HG02938 (cell line): ENCODE results near the gene ARHGAP24.
"Not testable (repeated sequence)": the region's sequence is repeated elsewhere in the genome, so short reads cannot be mapped to it uniquely, and the experiment has no call there.

Source experiments
- ATAC-seq: cut with Tn5 transposase; IDR thresholded peaks from one replicate; pipeline ENCODE4 v1.9.1; 2021; ENCODE audit warnings: mild to moderate bottlenecking, moderate library complexity; ENCODE audit not compliant: unreplicated experiment

Gene ARHGAP24

DNA sequence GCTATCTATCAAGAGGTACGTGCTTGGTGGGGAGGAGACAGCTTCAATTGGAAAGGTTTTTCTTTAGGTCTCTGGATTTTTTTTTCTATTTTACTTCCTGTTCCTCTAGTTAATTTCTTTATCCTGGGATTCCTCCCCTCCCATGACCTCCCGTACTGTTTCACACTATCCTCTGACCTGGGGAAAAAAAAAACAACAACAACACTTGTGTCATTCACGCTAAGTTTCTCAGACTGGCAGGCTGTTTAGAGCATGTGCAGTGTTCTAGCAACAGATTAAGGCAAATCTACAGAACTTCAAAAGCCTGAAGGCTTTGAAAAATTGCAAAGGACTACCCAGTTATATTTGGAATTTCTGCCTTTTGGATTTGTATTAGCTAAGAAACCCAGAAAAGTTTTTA is 358.4 kb downstream of the ARHGAP24 start:
- ATAC-seq: no peak

- ATAC-seq: no peak
Observed at GRCh38 chr4:85834934-85835333, 360.0 kb downstream of the ARHGAP24 start.

GRCh38 chr4:85836588-85837438 is 361.9 kb downstream of the ARHGAP24 start:
- no peak for ATAC-seq

DNA sequence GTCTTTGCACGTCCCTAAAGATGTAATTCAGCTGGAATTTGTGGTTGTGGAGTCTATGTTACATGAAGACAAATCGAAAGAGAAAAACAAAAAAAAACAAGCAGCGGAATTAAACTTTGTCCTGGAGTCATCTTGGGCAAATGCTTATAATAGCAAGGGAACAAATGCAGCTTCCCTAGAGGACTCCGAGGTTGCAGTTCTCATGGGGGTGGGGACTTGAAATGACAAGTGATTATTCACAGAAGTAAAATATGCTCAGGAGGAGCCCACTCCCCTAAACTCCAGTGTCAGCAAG is 362.4 kb downstream of the ARHGAP24 start:
- ATAC-seq: no peak

- ATAC-seq: not testable (repeated sequence)
Observed at GRCh38 chr4:85839981-85840451, 365.1 kb downstream of the ARHGAP24 start.

DNA sequence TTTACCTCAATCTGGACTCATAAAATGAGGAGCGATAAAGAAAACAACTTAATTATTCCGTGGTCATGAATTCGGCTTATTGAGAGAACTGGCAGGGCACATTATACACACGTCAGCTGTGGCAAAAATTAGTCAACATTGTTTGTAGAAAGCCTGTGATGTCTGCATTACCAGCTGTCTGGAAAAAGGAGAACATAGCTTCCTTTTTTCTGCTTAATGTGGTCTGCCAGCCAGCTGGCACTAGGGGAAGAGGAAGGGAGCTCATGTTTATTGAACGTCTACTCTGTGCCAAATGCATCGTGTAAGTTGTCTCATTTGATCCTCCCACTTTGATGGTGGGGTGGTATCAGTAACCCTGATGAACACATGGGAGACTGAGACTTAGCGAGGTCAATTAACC is 367.6 kb downstream of the ARHGAP24 start:
- ATAC-seq: no peak

GRCh38 chr4:85853740-85854139 is 378.8 kb downstream of the ARHGAP24 start:
- not testable (repeated sequence) for ATAC-seq

- no peak for ATAC-seq
Observed at GRCh38 chr4:85854546-85854945, 379.6 kb downstream of the ARHGAP24 start.

DNA sequence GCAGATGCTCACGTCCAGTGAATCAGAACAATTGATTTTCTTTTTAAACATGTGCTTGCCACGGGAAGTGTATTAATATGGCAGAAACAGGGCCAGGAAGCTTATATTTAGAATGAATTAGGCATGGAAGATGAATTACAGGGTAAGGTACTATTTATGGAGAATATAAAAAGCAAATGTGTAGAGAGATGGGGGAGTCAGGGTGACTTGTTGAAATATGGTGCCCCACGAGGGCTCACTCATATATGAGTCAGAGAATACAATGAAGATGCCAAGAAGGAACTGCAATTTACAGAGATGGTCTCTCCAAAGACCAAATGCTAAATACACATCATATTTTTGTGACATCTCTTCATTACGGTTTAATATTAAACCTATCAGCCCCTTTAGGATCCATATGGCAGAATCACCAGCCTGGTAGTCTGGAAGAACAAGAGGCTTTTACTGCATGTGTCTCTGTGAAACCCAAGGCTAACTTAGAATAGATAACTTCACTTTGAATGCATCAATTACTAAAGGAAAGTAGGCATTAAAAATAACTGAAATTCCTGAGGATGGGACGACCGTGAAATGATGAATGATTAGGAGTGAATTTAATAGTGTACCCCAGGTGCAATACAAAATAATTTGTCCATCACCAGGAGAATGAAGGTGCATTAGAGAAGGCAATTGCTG is 385.3 kb downstream of the ARHGAP24 start:
- no peak for ATAC-seq

- ATAC-seq: no peak
Observed at GRCh38 chr4:85861064-85861765, 386.3 kb downstream of the ARHGAP24 start.

DNA sequence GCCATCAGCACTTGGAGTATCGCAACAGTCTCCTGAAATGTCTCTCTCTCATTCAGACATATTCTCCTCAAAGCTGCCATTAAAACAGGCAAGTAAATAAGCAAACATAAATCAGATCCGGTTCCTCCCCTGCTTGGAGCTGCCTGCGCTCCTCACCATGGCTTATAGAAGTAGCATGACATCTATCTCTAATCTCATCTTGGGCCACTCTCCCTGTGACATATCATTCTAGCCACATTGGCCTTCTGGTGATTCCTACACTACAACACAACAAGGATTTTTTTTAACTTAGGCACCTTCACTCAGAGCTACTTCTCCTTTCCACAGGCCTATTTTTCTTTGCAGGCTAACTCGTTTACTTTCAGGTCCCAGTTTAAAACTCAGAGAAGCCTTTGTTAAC is 387.9 kb downstream of the ARHGAP24 start:
- no peak for ATAC-seq

GRCh38 chr4:85864259-85865205 is 389.6 kb downstream of the ARHGAP24 start:
- ATAC-seq: no peak

DNA sequence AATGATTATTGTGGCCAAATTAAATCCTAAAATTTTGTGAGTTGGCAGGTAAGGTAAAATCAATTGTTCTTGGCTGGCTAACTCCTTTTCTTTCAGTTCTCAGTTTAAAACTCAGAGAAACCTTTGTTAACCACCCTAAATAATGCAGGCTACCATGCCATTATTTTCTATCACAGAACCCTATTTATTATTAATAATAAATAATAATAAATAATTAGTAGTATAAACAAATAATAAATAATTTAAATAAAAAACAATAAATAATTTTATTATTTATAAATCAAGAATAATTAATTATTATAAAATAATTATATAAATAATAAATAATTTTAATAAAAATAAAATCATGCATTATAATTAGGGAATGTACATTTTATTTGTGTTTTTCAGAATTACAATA is 390.3 kb downstream of the ARHGAP24 start:
- no peak for ATAC-seq

- ATAC-seq: no peak
Observed at GRCh38 chr4:85866508-85866907, 391.6 kb downstream of the ARHGAP24 start.

- no peak for ATAC-seq
Observed at GRCh38 chr4:85867271-85867670, 392.3 kb downstream of the ARHGAP24 start.

DNA sequence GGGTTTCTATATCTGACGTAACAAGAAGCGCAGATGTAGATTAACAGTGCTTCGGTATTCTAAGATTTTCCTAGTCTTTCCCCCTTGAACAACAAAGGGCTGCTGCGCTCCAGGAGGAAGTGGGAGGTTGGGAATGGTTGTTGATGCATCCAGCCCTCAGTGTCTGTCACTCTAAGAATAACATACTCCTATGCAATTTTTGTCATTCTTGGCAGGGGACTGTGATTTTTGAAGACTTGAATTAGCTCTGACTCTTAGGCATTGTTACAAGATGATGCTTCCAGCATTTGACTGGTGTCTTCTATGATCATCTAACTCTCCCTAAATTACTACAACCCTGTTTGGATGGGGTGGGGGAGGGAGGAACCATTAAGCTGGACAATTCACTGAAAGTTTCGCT is 394.2 kb downstream of the ARHGAP24 start:
- no peak for ATAC-seq

DNA sequence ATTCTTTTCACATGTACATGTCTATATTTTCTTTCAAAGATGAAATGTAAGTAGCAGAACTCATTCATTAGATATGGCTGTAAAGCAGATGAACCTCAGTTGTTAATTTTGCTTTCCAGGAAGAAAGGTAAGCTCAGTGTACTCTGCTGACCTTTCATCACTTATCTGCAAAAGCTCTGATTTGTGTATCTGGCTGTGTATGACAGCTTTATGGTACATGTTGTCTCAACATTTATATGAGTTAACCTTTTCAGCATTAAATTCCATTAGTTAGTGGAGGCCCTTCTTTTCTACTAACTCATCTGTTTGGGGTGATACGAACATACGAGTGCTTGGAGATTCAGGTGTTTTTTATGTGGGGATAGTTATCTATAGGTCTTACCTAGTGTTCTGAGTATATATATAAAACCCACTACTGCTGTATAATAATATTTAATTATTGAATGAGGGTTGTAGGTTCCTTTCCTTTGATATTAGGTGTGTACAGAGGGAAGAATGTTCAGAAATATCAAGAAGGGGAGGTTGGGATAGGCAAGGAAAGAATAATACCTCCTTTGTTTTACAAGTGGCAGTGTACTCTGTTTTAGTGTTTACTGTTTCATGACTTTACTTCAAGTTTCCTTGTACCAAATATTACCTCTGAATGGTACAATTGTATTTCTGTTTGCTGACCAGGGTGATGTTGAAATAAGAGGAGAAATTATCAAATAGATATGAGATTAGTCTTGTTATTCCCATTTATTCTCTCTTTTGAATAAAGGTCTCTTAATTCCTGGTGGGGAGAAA is 395.5 kb downstream of the ARHGAP24 start:
- no peak for ATAC-seq

GRCh38 chr4:85873566-85873965 is 398.6 kb downstream of the ARHGAP24 start:
- ATAC-seq: no peak

DNA sequence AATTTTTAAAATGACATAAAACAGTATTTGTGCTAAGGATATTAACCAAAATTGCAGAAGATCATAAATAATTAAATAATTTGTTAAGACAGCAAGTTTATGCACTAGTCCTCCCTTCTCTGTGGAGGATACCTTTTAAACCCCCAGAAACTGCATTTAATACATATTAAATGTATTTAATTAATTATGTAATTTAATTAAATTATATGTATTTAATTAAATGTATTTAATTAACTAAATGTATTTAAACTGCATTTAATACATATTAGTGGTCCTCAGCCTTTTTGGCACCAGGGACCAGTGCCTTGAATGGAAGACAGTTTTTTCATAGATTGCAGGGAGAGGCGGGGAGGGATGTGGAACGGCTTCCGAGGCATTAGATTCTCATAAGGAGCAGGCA is 404.6 kb downstream of the ARHGAP24 start:
- ATAC-seq: no peak

GRCh38 chr4:85883180-85883579 is 408.2 kb downstream of the ARHGAP24 start:
- ATAC-seq: no peak
